Osteocyte (in vitro differentiated cells): ENCODE measurements around the gene TFDP2. TPM values are rescaled to one million over a fixed set of nuclear protein-coding genes. Genes with fewer than 3 reads are reported as not detected.
A peak's percentile ranks its signal among the peaks of the same experiment; 100 is the strongest.

Experiments used
- DNase-seq: peaks from one replicate; pipeline ENCODE4 v3.0.0; 2021; ENCODE audit warnings: mixed read lengths; ENCODE audit not compliant: unreplicated experiment; ENCODE audit errors: extremely low spot score
- H3K27ac Mint-ChIP-seq: one replicate; pipeline ENCODE4 v1.8.0; 2021; ENCODE audit warnings: mild to moderate bottlenecking, mixed read lengths; ENCODE audit not compliant: unreplicated experiment
- H3K27me3 Mint-ChIP-seq: one replicate; pipeline ENCODE4 v1.8.0; 2021; ENCODE audit warnings: mixed read lengths; ENCODE audit not compliant: unreplicated experiment
- H3K36me3 Mint-ChIP-seq: one replicate; pipeline ENCODE4 v1.8.0; 2021; ENCODE audit warnings: mixed read lengths; ENCODE audit not compliant: unreplicated experiment
- H3K4me1 Mint-ChIP-seq: one replicate; pipeline ENCODE4 v1.8.0; 2021; ENCODE audit warnings: mixed read lengths; ENCODE audit not compliant: unreplicated experiment
- H3K4me3 Mint-ChIP-seq: one replicate; pipeline ENCODE4 v1.8.0; 2021; ENCODE audit warnings: mild to moderate bottlenecking, moderate library complexity, mixed read lengths; ENCODE audit not compliant: unreplicated experiment
- H3K9me3 Mint-ChIP-seq: one replicate; pipeline ENCODE4 v1.8.0; 2021; ENCODE audit warnings: mixed read lengths; ENCODE audit not compliant: unreplicated experiment
- CTCF ChIP-seq: fragments of 200-600 bp; sonication (generic); IDR thresholded peaks from 2 replicates; pipeline ENCODE4 v1.5.0; 2021; ENCODE audit warnings: antibody characterized with exemption, mild to moderate bottlenecking, moderate library complexity
- total RNA-seq: library from RNA; stranded (reverse); gene quantifications from 2 replicates; pipeline ENCODE4 v1.2.1, GENCODE V29; 2021

TFDP2 gene
- total RNA-seq, 1 donor from 2014 or later = 49.3 TPM

- Mint-ChIP-seq H3K9me3 (no peaks in the 10 kb centered on the region), H3K4me3 (no peak overlapping the region), H3K27ac (no peak overlapping the region), H3K4me1 (no peaks in the 10 kb centered on the region), H3K27me3 (no peaks in the 10 kb centered on the region), H3K36me3 (peaks cover 10% of the 10 kb centered on the region)
- DNase-seq = no peak
- TF ChIP-seq CTCF = no peak
These were observed 128.2 kb downstream of the TFDP2 start for GRCh38 chr3:142021127-142021526.

- no peak for TF ChIP-seq CTCF
- Mint-ChIP-seq H3K27ac (no peak overlapping the region), H3K9me3 (no peaks in the 10 kb centered on the region), H3K27me3 (no peaks in the 10 kb centered on the region), H3K36me3 (peaks cover 10% of the 10 kb centered on the region), H3K4me3 (no peak overlapping the region), H3K4me1 (no peaks in the 10 kb centered on the region)
- no peak for DNase-seq
These were observed 129.5 kb downstream of the TFDP2 start for GRCh38 chr3:142019794-142020320.

- DNase-seq = no peak
- peak overlapping the region; percentile 23 for H3K27ac Mint-ChIP-seq
- no peaks in the 10 kb centered on the region for H3K36me3 Mint-ChIP-seq
- no peaks in the 10 kb centered on the region for H3K27me3 Mint-ChIP-seq
- H3K4me1 Mint-ChIP-seq = peaks cover 12% of the 10 kb centered on the region
- no peak overlapping the region for H3K4me3 Mint-ChIP-seq
- no peak for TF ChIP-seq CTCF
- no peaks in the 10 kb centered on the region for H3K9me3 Mint-ChIP-seq
These were observed 135.4 kb downstream of the TFDP2 start for GRCh38 chr3:142013993-142014392.

- DNase-seq = no peak
- Mint-ChIP-seq H3K36me3 (no peaks in the 10 kb centered on the region), H3K27me3 (no peaks in the 10 kb centered on the region), H3K27ac (peak overlapping the region; percentile 7), H3K4me1 (peaks cover 12% of the 10 kb centered on the region), H3K4me3 (no peak overlapping the region), H3K9me3 (no peaks in the 10 kb centered on the region)
- no peak for TF ChIP-seq CTCF
These were observed 135.9 kb downstream of the TFDP2 start for GRCh38 chr3:142013326-142013980.

- Mint-ChIP-seq H3K36me3 (peaks cover 3% of the 10 kb centered on the region), H3K9me3 (no peaks in the 10 kb centered on the region), H3K4me1 (peaks cover 9% of the 10 kb centered on the region), H3K4me3 (no peak overlapping the region), H3K27ac (no peak overlapping the region), H3K27me3 (no peaks in the 10 kb centered on the region)
- no peak for TF ChIP-seq CTCF
- no peak for DNase-seq
These were observed 140.3 kb downstream of the TFDP2 start for GRCh38 chr3:142009029-142009428.
